ENCODE data around the gene CDH23.

Gene CDH23

GRCh38 chr10:71443676-71444075, 47.0 kb downstream of the CDH23 start:
- DNase-seq: no peak

- DNase-seq: no peak
Observed at GRCh38 chr10:71444284-71445054, 47.7 kb downstream of the CDH23 start.

GRCh38 chr10:71447676-71448075, 51.0 kb downstream of the CDH23 start:
- DNase-seq: no peak

- DNase-seq: no peak
Observed at GRCh38 chr10:71448146-71448545, 51.4 kb downstream of the CDH23 start.

- no peak for DNase-seq
Observed at GRCh38 chr10:71449026-71449425, 52.3 kb downstream of the CDH23 start.

- DNase-seq: no peak
Observed at GRCh38 chr10:71451754-71452153, 55.0 kb downstream of the CDH23 start.

GRCh38 chr10:71453186-71453585, 56.5 kb downstream of the CDH23 start:
- DNase-seq: no peak

- no peak for DNase-seq
Observed at GRCh38 chr10:71454347-71454746, 57.6 kb downstream of the CDH23 start.

- DNase-seq: no peak
Observed at GRCh38 chr10:71455035-71455434, 58.3 kb downstream of the CDH23 start.

GRCh38 chr10:71456631-71457030, 59.9 kb downstream of the CDH23 start:
- no peak for DNase-seq

GRCh38 chr10:71457908-71458307, 61.2 kb downstream of the CDH23 start:
- DNase-seq: no peak

GRCh38 chr10:71458387-71458786, 61.7 kb downstream of the CDH23 start:
- DNase-seq: no peak

- no peak for DNase-seq
Observed at GRCh38 chr10:71459513-71459912, 62.8 kb downstream of the CDH23 start.

GRCh38 chr10:71460615-71461014, 63.9 kb downstream of the CDH23 start:
- no peak for DNase-seq

- DNase-seq: no peak
Observed at GRCh38 chr10:71461457-71461856, 64.7 kb downstream of the CDH23 start.

- no peak for DNase-seq
Observed at GRCh38 chr10:71462062-71462935, 65.6 kb downstream of the CDH23 start.

- no peak for DNase-seq
Observed at GRCh38 chr10:71463111-71463510, 66.4 kb downstream of the CDH23 start.

- DNase-seq: no peak
Observed at GRCh38 chr10:71465551-71466252, 69.0 kb downstream of the CDH23 start.

- no peak for DNase-seq
Observed at GRCh38 chr10:71466330-71466729, 69.6 kb downstream of the CDH23 start.

GRCh38 chr10:71467161-71467560, 70.4 kb downstream of the CDH23 start:
- DNase-seq: no peak

- DNase-seq: no peak
Observed at GRCh38 chr10:71467569-71468362, 71.0 kb downstream of the CDH23 start.

GRCh38 chr10:71468363-71469094, 71.8 kb downstream of the CDH23 start:
- DNase-seq: no peak
